ENCODE results near the gene CEP41. TPM values are rescaled to one million over a fixed set of nuclear protein-coding genes. Genes with fewer than 3 reads are reported as not detected.
"Not testable (repeated sequence)": the region's sequence is repeated elsewhere in the genome, so short reads cannot be mapped to it uniquely, and the experiment has no call there.

The CEP41 gene
- polyA plus RNA-seq, 5 donors, result 25.1 to 34.1 (median 31.4) TPM

- no peak for DNase-seq
Observed at GRCh38 chr7:130393101-130393561, 47.7 kb downstream of the CEP41 start.

GRCh38 chr7:130390486-130390885, 50.3 kb downstream of the CEP41 start:
- DNase-seq, result no peak

- no peak for DNase-seq
Observed at GRCh38 chr7:130388671-130389070, 52.1 kb downstream of the CEP41 start.

- no peak for DNase-seq
Observed at GRCh38 chr7:130387628-130388403, 53.0 kb downstream of the CEP41 start.

GRCh38 chr7:130387306-130387627, 53.5 kb downstream of the CEP41 start:
- no peak for DNase-seq

GRCh38 chr7:130386876-130387275, 53.9 kb downstream of the CEP41 start:
- DNase-seq, result no peak

- DNase-seq, result no peak
Observed at GRCh38 chr7:130385600-130386066, 55.2 kb downstream of the CEP41 start.

GRCh38 chr7:130384841-130385599, 55.8 kb downstream of the CEP41 start:
- DNase-seq, result no peak

- no peak for DNase-seq
Observed at GRCh38 chr7:130384371-130384801, 56.4 kb downstream of the CEP41 start.

- DNase-seq, result no peak
Observed at GRCh38 chr7:130383187-130383980, 57.4 kb downstream of the CEP41 start.

- no peak for DNase-seq
Observed at GRCh38 chr7:130381468-130382312, 59.1 kb downstream of the CEP41 start.

- no peak for DNase-seq
Observed at GRCh38 chr7:130380861-130381455, 59.9 kb downstream of the CEP41 start.

- no peak for DNase-seq
Observed at GRCh38 chr7:130379921-130380860, 60.6 kb downstream of the CEP41 start, which contains the start of gene CPA1. Gene CPA1, plus strand, starts transcription at chr7:130380494. Its CDS starts 27 bp downstream, at chr7:130380521.

GRCh38 chr7:130379532-130379920, 61.3 kb downstream of the CEP41 start:
- DNase-seq, result no peak

GRCh38 chr7:130379019-130379418, 61.8 kb downstream of the CEP41 start:
- DNase-seq, result no peak

- no peak for DNase-seq
Observed at GRCh38 chr7:130377178-130377577, 63.6 kb downstream of the CEP41 start.

GRCh38 chr7:130376461-130376860, 64.4 kb downstream of the CEP41 start:
- DNase-seq, result not testable (repeated sequence)

- no peak for DNase-seq
Observed at GRCh38 chr7:130374507-130374906, 66.3 kb downstream of the CEP41 start.

GRCh38 chr7:130372402-130373165, 68.2 kb downstream of the CEP41 start:
- no peak for DNase-seq
